Activated T-cell treated with anti-CD3 and anti-CD28 coated beads, Interleukin-2, amount 50 U/mL, for 48 hours (primary cell): ENCODE data around the gene TRUB1.

ENCODE experiments used
- DNase-seq, 2 experiments: peaks; one replicate each; pipeline ENCODE4 v3.0.0-alpha.2; 2020

Gene TRUB1

GRCh38 chr10:114982989-114983388, 45.0 kb downstream of the TRUB1 start:
- no peak for DNase-seq

- no peak for DNase-seq
Measured at GRCh38 chr10:114987995-114988394, 50.0 kb downstream of the TRUB1 start.

- DNase-seq = no peak
Measured at GRCh38 chr10:114990586-114990985, 52.6 kb downstream of the TRUB1 start.

DNA sequence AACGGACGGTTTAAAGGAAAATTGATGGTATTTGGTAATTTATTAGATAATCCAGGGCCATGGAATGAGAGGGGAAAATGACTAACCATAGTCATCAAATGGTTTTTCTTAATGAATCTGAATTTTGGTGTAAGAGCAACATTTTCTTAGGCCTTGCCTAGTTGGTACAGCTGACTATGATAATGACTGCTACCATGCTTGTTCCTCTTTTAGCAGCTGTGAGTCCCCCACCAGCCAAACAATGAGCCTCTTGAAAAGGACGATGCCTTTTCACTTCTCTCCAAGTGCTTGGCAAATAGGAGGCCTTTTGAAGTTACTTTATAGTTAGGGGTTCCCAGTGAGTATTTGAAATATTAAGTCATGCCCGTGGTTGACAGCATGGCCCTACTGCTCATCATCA, 53.0 kb downstream of the TRUB1 start:
- no peak for DNase-seq

DNA sequence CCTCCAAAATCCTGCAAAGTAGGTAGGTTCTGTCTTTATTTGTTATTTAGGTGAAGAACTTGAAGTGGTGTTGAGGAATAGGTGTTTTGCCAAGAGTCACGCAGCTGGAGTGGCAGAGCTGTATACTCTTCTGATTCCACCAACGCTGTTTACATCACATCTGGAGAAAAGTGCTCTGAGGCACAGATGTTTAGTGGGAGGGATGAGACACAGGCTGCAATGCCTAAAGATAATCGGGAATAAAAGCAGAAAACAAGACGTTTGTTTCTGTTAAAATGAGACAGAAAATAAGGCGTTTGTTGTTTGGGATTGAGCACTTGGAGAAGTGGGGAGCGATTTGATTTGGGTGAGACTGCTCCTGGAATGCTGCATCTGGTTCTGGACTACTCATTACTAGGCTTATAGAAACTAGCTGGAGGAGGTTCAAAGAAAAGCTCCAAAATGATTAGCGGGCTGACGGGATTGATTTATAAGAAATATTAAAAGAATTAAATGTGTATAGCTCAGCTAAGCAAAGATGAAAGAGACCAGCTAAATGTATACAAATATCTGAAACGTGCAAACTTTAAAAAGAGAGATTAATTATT, 54.3 kb downstream of the TRUB1 start:
- DNase-seq = no peak

GRCh38 chr10:114995468-114996247, 57.7 kb downstream of the TRUB1 start:
- DNase-seq = no peak

- no peak for DNase-seq
Measured at GRCh38 chr10:114996542-114996941, 58.5 kb downstream of the TRUB1 start.

DNA sequence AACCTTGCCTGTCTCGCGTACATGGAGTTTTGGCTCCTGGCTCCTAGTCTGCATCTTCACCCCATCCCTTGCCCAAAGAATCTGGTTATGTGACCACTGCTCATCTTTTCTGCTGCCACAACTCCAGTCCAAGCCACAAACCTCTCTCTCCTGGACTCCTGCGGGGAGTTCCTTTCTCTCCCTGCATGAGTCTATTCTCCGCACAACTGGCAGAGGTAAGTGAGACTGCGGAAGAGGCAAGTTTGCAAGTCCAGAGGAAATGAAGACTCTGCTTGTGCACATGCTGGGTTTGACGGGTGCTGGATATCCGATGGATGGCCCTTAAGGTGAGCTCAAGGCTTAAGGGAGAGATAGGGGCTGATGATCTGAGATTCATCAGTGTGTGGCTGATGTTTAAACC, 61.0 kb downstream of the TRUB1 start:
- DNase-seq = no peak

GRCh38 chr10:115001506-115002381, 63.7 kb downstream of the TRUB1 start:
- DNase-seq = no peak

GRCh38 chr10:115003396-115003795, 65.4 kb downstream of the TRUB1 start:
- DNase-seq = no peak

GRCh38 chr10:115004236-115004862, 66.4 kb downstream of the TRUB1 start:
- no peak for DNase-seq

DNA sequence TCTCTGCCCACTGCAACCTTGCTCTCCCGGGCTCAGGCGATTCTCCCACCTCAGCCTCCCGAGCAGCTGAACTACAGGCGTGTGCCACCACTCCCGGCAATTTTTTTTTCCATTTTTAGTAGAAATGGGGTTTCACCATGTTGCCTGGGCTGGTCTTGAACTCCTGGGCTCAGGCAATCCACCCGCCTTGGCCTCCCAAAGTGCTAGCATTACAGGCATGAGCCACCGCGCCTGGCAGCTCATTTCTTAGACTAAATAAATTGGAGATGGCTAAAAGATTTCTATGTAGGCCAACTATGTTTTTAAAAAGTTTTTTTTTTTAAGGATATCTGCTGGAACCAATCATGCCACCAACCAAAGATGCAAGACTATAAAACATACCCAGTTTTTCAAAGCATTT, 67.8 kb downstream of the TRUB1 start:
- DNase-seq = no peak

GRCh38 chr10:115018185-115018931, 80.4 kb downstream of the TRUB1 start:
- DNase-seq = no peak

DNA sequence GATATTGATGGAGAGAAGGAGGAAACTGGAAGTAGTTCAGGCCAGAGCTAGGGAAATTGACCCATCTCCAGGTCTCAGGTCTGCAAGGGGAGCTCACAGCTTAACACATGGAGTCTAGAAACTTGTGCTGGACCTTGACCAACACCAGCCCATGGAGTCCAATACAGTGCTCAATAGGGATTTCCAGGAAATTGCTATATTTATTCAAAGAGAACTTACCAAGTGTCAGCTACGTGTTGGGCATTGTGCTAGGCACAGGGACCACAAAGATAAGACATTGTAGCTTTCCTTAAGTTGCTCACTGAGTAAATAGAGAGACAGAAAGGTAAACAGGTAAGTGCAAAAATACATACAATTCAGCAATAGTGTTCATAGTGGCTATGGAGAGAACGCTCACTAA, 82.5 kb downstream of the TRUB1 start:
- no peak for DNase-seq

DNA sequence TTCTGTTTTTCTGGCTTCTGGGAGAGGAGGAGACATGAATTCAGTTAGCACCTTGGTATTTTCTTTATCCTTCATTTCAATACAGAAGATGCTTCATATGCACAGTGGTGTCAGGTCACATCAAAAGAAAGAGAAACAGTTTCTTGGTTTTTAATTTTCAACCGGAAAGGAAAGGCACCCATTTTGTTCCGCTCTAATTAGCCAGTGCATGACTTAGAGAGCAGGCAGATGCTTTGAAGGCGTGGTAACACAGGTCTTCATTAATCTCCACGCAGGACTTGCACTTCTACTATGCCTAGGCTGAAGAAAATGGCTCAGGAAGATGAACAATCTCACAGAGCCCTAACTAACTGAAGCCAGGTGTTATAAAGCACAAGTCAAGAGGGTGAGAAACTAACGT, 84.7 kb downstream of the TRUB1 start:
- no peak for DNase-seq

DNA sequence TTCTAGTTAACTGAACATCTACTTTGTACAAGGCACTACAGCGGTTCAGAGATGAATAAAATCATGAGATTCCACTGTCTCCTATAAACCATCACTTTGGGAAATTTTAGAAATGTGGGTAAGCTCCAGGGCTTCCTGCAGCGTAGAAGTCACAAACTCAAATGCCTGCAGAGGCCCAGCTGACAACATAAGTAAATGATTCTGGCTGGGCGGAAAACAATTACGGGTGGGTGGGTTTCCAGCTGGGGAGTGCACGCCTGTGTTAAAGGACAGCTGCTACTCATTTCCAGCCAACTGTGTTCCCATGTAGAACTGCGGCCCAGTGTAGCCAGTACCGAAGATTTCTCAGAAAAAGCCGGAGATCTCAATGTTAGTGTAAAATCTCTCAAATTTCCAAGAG, 85.7 kb downstream of the TRUB1 start:
- no peak for DNase-seq

GRCh38 chr10:115024371-115024770, 86.4 kb downstream of the TRUB1 start:
- no peak for DNase-seq

GRCh38 chr10:115026056-115026745, 88.2 kb downstream of the TRUB1 start:
- no peak for DNase-seq

GRCh38 chr10:115026746-115027140, 88.7 kb downstream of the TRUB1 start:
- DNase-seq = no peak
